Fibroblast of lung (primary cell): ENCODE results near the gene MYMK. TPM values are rescaled to one million over a fixed set of nuclear protein-coding genes. Genes with fewer than 3 reads are reported as not detected.

Experiments
- DNase-seq, 2 donors: peaks; one replicate each; pipeline versions ENCODE4 v3.0.0 to v3.0.0-alpha.2; 2010; ENCODE audit warnings: low read depth in 2 of 2
- H2AFZ ChIP-seq: 2 replicates; pipeline ENCODE4 v1.5.1; 2012; ENCODE audit warnings: low read length, control low read depth, inconsistent platforms
- H3K27ac ChIP-seq: 2 replicates; pipeline ENCODE4 v1.5.1; 2011; ENCODE audit warnings: low read length, control low read depth; ENCODE audit not compliant: insufficient read depth
- H3K27me3 ChIP-seq: 2 replicates; pipeline ENCODE4 v1.5.1; 2011; ENCODE audit warnings: mild to moderate bottlenecking, low read length; ENCODE audit not compliant: control insufficient read depth, insufficient read depth
- H3K36me3 ChIP-seq: 2 replicates; pipeline ENCODE4 v1.5.1; 2011; ENCODE audit warnings: low read length; ENCODE audit not compliant: control insufficient read depth, insufficient read depth
- H3K4me1 ChIP-seq: 2 replicates; pipeline ENCODE4 v1.5.1; 2011; ENCODE audit warnings: low read length; ENCODE audit not compliant: control insufficient read depth, insufficient read depth; ENCODE audit errors: extremely low read depth
- H3K4me2 ChIP-seq: 2 replicates; pipeline ENCODE4 v1.5.1; 2011; ENCODE audit warnings: low read length, control low read depth; ENCODE audit not compliant: insufficient read depth; ENCODE audit errors: extremely low read depth
- H3K4me3 ChIP-seq, 4 experiments: fragments of 200-600 bp in 1 of 4; sonication (generic) in 1 of 4; replicated peaks in 1 of 4; 2 replicates each; pipeline ENCODE4 v1.5.1; 2011 to 2016; ENCODE audit warnings: low read length in 4 of 4, low read depth in 3 of 4, mild to moderate bottlenecking in 3 of 4, control low read depth in 2 of 4, inconsistent platforms in 1 of 4, mixed read lengths in 1 of 4; ENCODE audit not compliant: insufficient read depth in 1 of 4; ENCODE audit errors: control extremely low read depth in 1 of 4
- H3K79me2 ChIP-seq: 2 replicates; pipeline ENCODE4 v1.5.1; 2012; ENCODE audit warnings: mild to moderate bottlenecking, low read length, inconsistent platforms; ENCODE audit not compliant: control insufficient read depth, insufficient read depth
- H3K9ac ChIP-seq: 2 replicates; pipeline ENCODE4 v1.5.1; 2011; ENCODE audit warnings: mild to moderate bottlenecking, low read length, control low read depth; ENCODE audit not compliant: insufficient read depth
- H3K9me3 ChIP-seq: 2 replicates; pipeline ENCODE4 v1.5.1; 2012; ENCODE audit warnings: low read depth, low read length; ENCODE audit not compliant: control insufficient read depth, insufficient read depth
- H4K20me1 ChIP-seq: 2 replicates; pipeline ENCODE4 v1.5.1; 2011; ENCODE audit warnings: low read length; ENCODE audit not compliant: control insufficient read depth, insufficient read depth; ENCODE audit errors: extremely low read depth
- EZH2 ChIP-seq: IDR thresholded peaks from 2 replicates; pipeline ENCODE4 v1.5.1; 2012; ENCODE audit warnings: low read length, control low read depth, mild to moderate bottlenecking; ENCODE audit errors: missing control alignments
- polyA plus RNA-seq, 2 donors: library from polyadenylated mRNA; depleted of rRNA in 1 of 2; stranded (reverse) in 1 of 2; unstranded in 1 of 2; fragments of >200 nt; gene quantifications; 2 replicates each; pipeline ENCODE4 v1.2.1, GENCODE V29; 2011 to 2012; ENCODE audit warnings: missing spikeins in 1 of 2
- total RNA-seq: library from RNA; depleted of rRNA; stranded (reverse); fragments of >200 nt; gene quantifications from 2 replicates; pipeline ENCODE4 v1.2.1, GENCODE V29; 2014
- TF ChIP-seq, protein P1 (sequence below), 2 donors: IDR thresholded peaks in 1 of 2; conservative IDR thresholded peaks in 1 of 2; 1 replicate in 1 of 2; 2 replicates in 1 of 2; pipeline ENCODE4 v1.5.1; 2011 to 2012; ENCODE audit warnings: low read length in 2 of 2, control low read depth in 1 of 2, inconsistent platforms in 1 of 2, low read depth in 1 of 2, mild to moderate bottlenecking in 1 of 2

The MYMK gene
- total and polyA plus RNA-seq, 2 donors (not counting 1 experiment from before 2014, with no cell fraction given): not detected

DNA sequence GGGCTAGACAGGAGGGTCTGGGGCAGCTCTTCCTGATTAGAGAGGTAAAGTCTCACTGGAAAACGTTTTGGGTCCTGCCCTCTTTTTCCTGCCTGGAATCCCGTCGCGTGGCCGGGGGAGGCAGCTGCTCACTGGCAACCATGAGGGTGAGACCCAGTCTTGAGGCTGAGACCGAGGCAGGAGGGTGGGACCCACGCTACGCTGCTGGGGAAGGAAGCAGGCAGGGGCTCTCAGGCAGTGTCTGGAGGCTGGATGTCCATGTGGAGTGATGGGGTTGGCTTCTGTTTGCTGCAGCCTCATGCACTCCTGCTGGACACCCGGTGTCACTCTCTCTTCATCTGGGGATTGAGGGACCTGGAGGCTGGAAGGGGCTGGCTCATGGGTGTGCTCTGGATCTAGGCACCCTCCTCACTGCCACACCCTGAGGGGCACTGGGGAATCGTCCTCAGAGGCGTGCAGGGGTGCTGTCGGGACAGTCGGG is 34.5 kb downstream of the MYMK start:
- H3K4me1 ChIP-seq: peaks cover 3% of the 10 kb centered on the region

DNA sequence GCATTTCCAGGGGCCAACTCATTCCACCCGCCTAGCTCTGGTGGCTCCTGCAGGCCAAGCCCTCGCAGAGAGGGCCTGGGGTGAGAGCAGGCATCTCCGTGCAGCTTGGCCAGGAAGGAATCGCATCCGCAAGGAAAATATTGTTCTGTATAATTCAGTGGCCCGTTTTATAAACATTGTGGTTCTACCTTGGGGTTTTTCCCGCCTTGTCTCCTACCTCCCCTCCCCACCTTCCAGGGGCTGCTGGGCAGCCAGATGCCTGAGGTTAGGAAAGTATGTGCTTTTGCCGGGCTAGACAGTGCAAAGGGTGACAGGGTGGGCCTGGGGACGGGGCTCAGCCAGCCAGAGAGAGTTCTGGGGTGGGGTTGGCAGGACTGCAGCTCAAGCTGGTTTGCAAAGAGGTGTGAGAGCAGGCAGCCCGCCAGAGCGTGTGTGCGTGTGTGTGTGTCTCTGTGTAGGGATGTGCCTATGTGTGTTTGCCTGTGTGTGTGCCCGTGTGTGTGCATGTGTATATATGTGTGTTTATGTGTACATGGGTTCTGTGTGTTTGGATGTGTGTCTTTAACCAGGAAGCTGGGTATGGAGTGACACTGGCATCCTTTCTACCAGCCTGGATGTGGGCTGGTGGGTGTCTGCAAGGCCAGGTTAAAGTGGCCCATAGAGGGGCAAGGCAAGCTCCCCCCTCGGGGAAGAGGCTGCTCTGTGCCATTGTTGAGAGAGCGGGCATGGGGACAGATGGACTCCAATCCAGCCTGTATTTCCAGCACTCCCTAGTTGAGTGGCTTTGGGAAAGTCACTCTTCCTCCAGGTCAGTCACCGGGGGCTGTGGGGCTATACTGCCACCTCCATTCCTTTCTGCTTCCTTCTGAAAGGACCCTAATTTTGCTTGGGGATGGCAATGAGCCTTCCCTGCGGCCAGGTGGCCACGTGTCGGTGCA is 35.2 kb downstream of the MYMK start:
- TF ChIP-seq, protein P1, sequence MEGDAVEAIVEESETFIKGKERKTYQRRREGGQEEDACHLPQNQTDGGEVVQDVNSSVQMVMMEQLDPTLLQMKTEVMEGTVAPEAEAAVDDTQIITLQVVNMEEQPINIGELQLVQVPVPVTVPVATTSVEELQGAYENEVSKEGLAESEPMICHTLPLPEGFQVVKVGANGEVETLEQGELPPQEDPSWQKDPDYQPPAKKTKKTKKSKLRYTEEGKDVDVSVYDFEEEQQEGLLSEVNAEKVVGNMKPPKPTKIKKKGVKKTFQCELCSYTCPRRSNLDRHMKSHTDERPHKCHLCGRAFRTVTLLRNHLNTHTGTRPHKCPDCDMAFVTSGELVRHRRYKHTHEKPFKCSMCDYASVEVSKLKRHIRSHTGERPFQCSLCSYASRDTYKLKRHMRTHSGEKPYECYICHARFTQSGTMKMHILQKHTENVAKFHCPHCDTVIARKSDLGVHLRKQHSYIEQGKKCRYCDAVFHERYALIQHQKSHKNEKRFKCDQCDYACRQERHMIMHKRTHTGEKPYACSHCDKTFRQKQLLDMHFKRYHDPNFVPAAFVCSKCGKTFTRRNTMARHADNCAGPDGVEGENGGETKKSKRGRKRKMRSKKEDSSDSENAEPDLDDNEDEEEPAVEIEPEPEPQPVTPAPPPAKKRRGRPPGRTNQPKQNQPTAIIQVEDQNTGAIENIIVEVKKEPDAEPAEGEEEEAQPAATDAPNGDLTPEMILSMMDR (conservative IDR thresholded peaks at IDR 0.05 in 1 of 2, IDR thresholded peaks at IDR 0.05 in 1 of 2; ENCODE audit: low read depth in 1 of 2, low read length in 2 of 2): no peak
- no peak for TF ChIP-seq EZH2
- Histone ChIP-seq H3K4me3 (no peak overlapping the region), H3K27ac (no peak overlapping the region), H4K20me1 (no peaks in the 10 kb centered on the region), H3K4me1 (peaks cover 3% of the 10 kb centered on the region), H3K27me3 (no peaks in the 10 kb centered on the region), H3K79me2 (no peaks in the 10 kb centered on the region), H3K9ac (no peak overlapping the region), H2AFZ (no peak overlapping the region), H3K36me3 (no peaks in the 10 kb centered on the region), H3K4me2 (no peak overlapping the region), H3K9me3 (no peaks in the 10 kb centered on the region)
- peak; percentile 39 to 67 for DNase-seq

More for the DNA sequence above, 34.5 kb downstream of the MYMK start:
- Histone ChIP-seq H3K9me3 (no peaks in the 10 kb centered on the region), H3K4me2 (no peak overlapping the region), H4K20me1 (no peaks in the 10 kb centered on the region), H3K36me3 (no peaks in the 10 kb centered on the region), H3K27me3 (no peaks in the 10 kb centered on the region), H3K79me2 (no peaks in the 10 kb centered on the region), H3K4me3 (no peak overlapping the region), H3K27ac (no peak overlapping the region), H3K9ac (no peak overlapping the region), H2AFZ (no peak overlapping the region)
- TF ChIP-seq, protein P1 (conservative IDR thresholded peaks at IDR 0.05 in 1 of 2, IDR thresholded peaks at IDR 0.05 in 1 of 2; ENCODE audit: low read depth in 1 of 2, low read length in 2 of 2): no peak
- TF ChIP-seq EZH2: no peak
- DNase-seq: no peak

DNA sequence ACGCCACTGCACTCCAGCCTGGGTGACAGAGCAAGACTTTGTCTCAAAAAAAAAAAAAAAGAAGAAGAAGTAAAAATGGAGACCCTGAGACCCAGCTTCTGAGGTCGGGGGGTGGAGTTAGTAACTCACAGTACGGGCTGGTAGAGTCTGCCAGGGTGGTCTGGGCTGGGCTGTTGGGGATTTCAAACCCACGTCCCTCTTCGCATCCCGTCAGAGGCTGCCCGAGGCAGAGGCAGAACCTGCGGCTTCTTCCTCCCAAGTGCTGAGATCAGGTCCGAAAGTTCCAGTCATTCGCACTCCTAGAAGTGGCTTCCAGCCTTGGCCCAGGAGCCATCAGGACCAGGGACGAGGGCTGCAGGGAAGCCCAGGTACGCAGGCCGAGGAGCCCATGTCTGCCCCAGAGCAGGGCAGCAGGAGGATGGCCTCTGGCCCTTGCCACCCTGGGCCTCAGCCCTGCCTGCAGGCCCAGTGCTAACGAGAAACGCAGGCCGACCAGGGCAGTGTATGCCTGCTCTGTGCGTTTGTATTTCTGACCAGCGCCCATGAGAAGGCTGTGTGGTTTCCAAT is 36.0 kb downstream of the MYMK start:
- no peaks in the 10 kb centered on the region for H4K20me1 ChIP-seq
- no peak for TF ChIP-seq EZH2
- TF ChIP-seq, protein P1 (conservative IDR thresholded peaks at IDR 0.05 in 1 of 2, IDR thresholded peaks at IDR 0.05 in 1 of 2; ENCODE audit: low read depth in 1 of 2, low read length in 2 of 2): no peak
- H3K4me3 ChIP-seq: no peak overlapping the region
- H3K9ac ChIP-seq: no peak overlapping the region
- H3K9me3 ChIP-seq: no peaks in the 10 kb centered on the region
- H3K4me2 ChIP-seq: no peak overlapping the region
- no peaks in the 10 kb centered on the region for H3K36me3 ChIP-seq
- H3K27me3 ChIP-seq: no peaks in the 10 kb centered on the region
- no peak overlapping the region for H3K27ac ChIP-seq
- DNase-seq: no peak
- no peak overlapping the region for H2AFZ ChIP-seq
- no peaks in the 10 kb centered on the region for H3K79me2 ChIP-seq
- peaks cover 3% of the 10 kb centered on the region for H3K4me1 ChIP-seq
